ENCODE data around the gene SLIT3.

DNA sequence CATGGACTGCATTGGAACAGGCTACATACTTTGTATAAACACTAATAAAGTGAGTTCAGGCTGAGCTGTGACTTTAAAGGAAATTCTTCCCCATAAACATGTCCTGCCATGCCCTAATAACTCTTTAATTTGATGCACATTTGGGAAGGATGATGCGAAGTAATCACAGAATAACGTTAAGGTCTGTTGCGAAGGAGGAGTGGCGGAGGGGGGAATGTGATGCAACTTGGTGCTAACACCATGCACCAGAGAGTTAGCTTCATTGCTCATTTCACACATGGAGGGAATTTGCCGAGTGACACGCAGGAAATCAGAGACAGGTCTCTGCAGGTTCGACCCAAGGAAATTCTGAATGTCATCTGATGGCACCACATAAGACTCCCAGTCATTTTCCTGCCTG lies 32.9 kb downstream of the SLIT3 start:
- TF ChIP-seq EP300 (IDR thresholded peaks at IDR 0.05) (no peak), POLR2AphosphoS5 (IDR thresholded peaks at IDR 0.05) (no peak)
